A673 (cell line): ENCODE data around the gene VPS13D. TPM values are rescaled to one million over a fixed set of nuclear protein-coding genes. Genes with fewer than 3 reads are reported as not detected.

Experiments
- BruUV-seq: library from RNA; stranded (reverse); fragments of 400-500 nt; replicated peaks from 2 replicates; lab custom pipeline; 2021; lab: Mats Ljungman, UMichigan
- CTCF ChIA-PET: fragments of 300-600 bp; sonication (Branson Sonifier 250); formaldehyde crosslinking; loops from one replicate; lab custom pipeline; 2022; ENCODE audit warnings: antibody characterized with exemption; lab: Charles Lee
- POLR2A ChIA-PET: fragments of 300-600 bp; sonication (Branson Sonifier 250); formaldehyde crosslinking; loops from one replicate; lab custom pipeline; 2022; ENCODE audit warnings: antibody characterized with exemption; ENCODE audit not compliant: low non-redundant PET; lab: Charles Lee
- DNase-seq: peaks from one replicate; pipeline ENCODE4 v3.0.0-alpha.2; 2015; ENCODE audit warnings: low spot score
- H3K27ac ChIP-seq: fragments of 200-600 bp; sonication (generic); 2 replicates; pipeline ENCODE4 v1.5.1; 2016; ENCODE audit warnings: mixed run types, low read depth, mild to moderate bottlenecking, mixed read lengths, antibody characterized with exemption, low read length; ENCODE audit not compliant: poor library complexity, severe bottlenecking
- H3K27me3 ChIP-seq: fragments of 200-600 bp; sonication (generic); replicated peaks from 2 replicates; pipeline ENCODE4 v1.6.1; 2017; ENCODE audit warnings: mixed run types, low read depth, mild to moderate bottlenecking, mixed read lengths, antibody characterized with exemption, low read length; ENCODE audit not compliant: insufficient read depth, poor library complexity
- H3K36me3 ChIP-seq: fragments of 200-600 bp; sonication (generic); 2 replicates; pipeline ENCODE4 v1.6.1; 2016; ENCODE audit warnings: mixed run types, mild to moderate bottlenecking, mixed read lengths, antibody characterized with exemption, low read length; ENCODE audit not compliant: insufficient read depth, poor library complexity, severe bottlenecking
- H3K4me1 ChIP-seq: fragments of 200-600 bp; sonication (generic); 2 replicates; pipeline ENCODE4 v1.6.1; 2017; ENCODE audit warnings: mixed run types, mild to moderate bottlenecking, mixed read lengths, antibody characterized with exemption, low read length; ENCODE audit not compliant: insufficient read depth, poor library complexity, severe bottlenecking
- H3K4me3 ChIP-seq: fragments of 200-600 bp; sonication (generic); 2 replicates; pipeline ENCODE4 v1.5.1; 2016; ENCODE audit warnings: low read depth, mixed run types, mild to moderate bottlenecking, mixed read lengths, low read length; ENCODE audit not compliant: poor library complexity, severe bottlenecking
- H3K9me3 ChIP-seq: fragments of 200-600 bp; sonication (generic); 2 replicates; pipeline ENCODE4 v1.6.1; 2016; ENCODE audit warnings: mixed run types, low read depth, mild to moderate bottlenecking, mixed read lengths, antibody characterized with exemption, low read length; ENCODE audit not compliant: poor library complexity, severe bottlenecking
- CTCF ChIP-seq: fragments of 300-800, 200-600 bp; sonication (generic); conservative IDR thresholded peaks from 2 replicates; pipeline ENCODE4 v1.5.1; 2017; ENCODE audit warnings: low read depth, mild to moderate bottlenecking, antibody characterized with exemption, low read length, moderate library complexity, mixed read lengths
- EZH2 ChIP-seq: fragments of 200-600 bp; sonication (generic); IDR thresholded peaks from 2 replicates; pipeline ENCODE4 v1.6.1; 2017; ENCODE audit warnings: borderline replicate concordance, low read depth, mild to moderate bottlenecking, mixed read lengths, antibody characterized with exemption, low read length; ENCODE audit not compliant: poor library complexity, severe bottlenecking
- intact Hi-C: fragments of 100-400 bp; cut with micrococcal nuclease; formaldehyde crosslinking; loops from one replicate; pipeline ENCODE4 v1.10.0; 2022; ENCODE audit not compliant: unreplicated experiment
- total RNA-seq: library from RNA; stranded (reverse); gene quantifications from 2 replicates; pipeline ENCODE4 v1.2.3, GENCODE V29; 2021

The VPS13D gene
- total RNA-seq, 1 experiment from 2014 or later, result 32.5 TPM

- Histone ChIP-seq H3K27ac (no peak overlapping the region), H3K36me3 (peaks cover 1% of the 10 kb centered on the region), H3K9me3 (no peaks in the 10 kb centered on the region), H3K4me1 (no peaks in the 10 kb centered on the region), H3K4me3 (no peak overlapping the region), H3K27me3 (no peaks in the 10 kb centered on the region)
- no TSS peak for BruUV-seq
- peak; percentile 19 for DNase-seq
- POLR2A ChIA-PET, result no interaction called here
- intact Hi-C loops, result no loop called here
- CTCF ChIA-PET, result no interaction called here
- no peak for TF ChIP-seq EZH2
- peak; percentile 37; the same call in 1 of the 2 replicates for TF ChIP-seq CTCF
Measured at GRCh38 chr1:12422488-12422887, 192.7 kb downstream of the VPS13D start.

GRCh38 chr1:12424087-12424529 is 194.3 kb downstream of the VPS13D start:
- Histone ChIP-seq H3K4me1 (no peaks in the 10 kb centered on the region), H3K27me3 (no peaks in the 10 kb centered on the region), H3K27ac (no peak overlapping the region), H3K9me3 (no peaks in the 10 kb centered on the region), H3K4me3 (no peak overlapping the region), H3K36me3 (no peaks in the 10 kb centered on the region)
- intact Hi-C loops, result no loop called here
- no peak for DNase-seq
- TF ChIP-seq CTCF (no peak), EZH2 (no peak)
- ChIA-PET CTCF (no interaction called here), POLR2A (no interaction called here)
- BruUV-seq, result no TSS peak

- Histone ChIP-seq H3K4me1 (no peaks in the 10 kb centered on the region), H3K27ac (no peak overlapping the region), H3K9me3 (no peaks in the 10 kb centered on the region), H3K27me3 (no peaks in the 10 kb centered on the region), H3K36me3 (no peaks in the 10 kb centered on the region), H3K4me3 (no peak overlapping the region)
- ChIA-PET CTCF (no interaction called here), POLR2A (no interaction called here)
- intact Hi-C loops, result no loop called here
- BruUV-seq, result no TSS peak
- no peak for TF ChIP-seq EZH2
- no peak for TF ChIP-seq CTCF
- no peak for DNase-seq
Measured at GRCh38 chr1:12424793-12425192, 195.0 kb downstream of the VPS13D start.
